AG20443 (cell line): Measurements from ENCODE around the gene FGF6.

ENCODE experiments used
- DNase-seq: peaks from one replicate; pipeline ENCODE4 v3.0.0; 2012; ENCODE audit warnings: low spot score, mixed read lengths

FGF6 gene

GRCh38 chr12:4447151-4447550, 1.5 kb upstream of the FGF6 start:
- DNase-seq: no peak

GRCh38 chr12:4446335-4446734, 720 bp upstream of the FGF6 start:
- no peak for DNase-seq

- no peak for DNase-seq
Measured at GRCh38 chr12:4444031-4444430, 1.6 kb downstream of the FGF6 start.

- peak; percentile 4 for DNase-seq
Measured at GRCh38 chr12:4443616-4444015, 2.0 kb downstream of the FGF6 start.

GRCh38 chr12:4441355-4442335, 4.0 kb downstream of the FGF6 start:
- peak; percentile 8 for DNase-seq

GRCh38 chr12:4440187-4440941, 5.3 kb downstream of the FGF6 start:
- DNase-seq: no peak

- DNase-seq: no peak
Measured at GRCh38 chr12:4439736-4440135, 5.9 kb downstream of the FGF6 start.

GRCh38 chr12:4438834-4439596, 6.6 kb downstream of the FGF6 start:
- no peak for DNase-seq

- no peak for DNase-seq
Measured at GRCh38 chr12:4435537-4435936, 10.1 kb downstream of the FGF6 start.

GRCh38 chr12:4434706-4435425, 10.7 kb downstream of the FGF6 start:
- no peak for DNase-seq

GRCh38 chr12:4434301-4434700, 11.3 kb downstream of the FGF6 start:
- no peak for DNase-seq

GRCh38 chr12:4433745-4434058, 11.9 kb downstream of the FGF6 start:
- DNase-seq: no peak

GRCh38 chr12:4432878-4433744, 12.5 kb downstream of the FGF6 start:
- DNase-seq: no peak

GRCh38 chr12:4431866-4432265, 13.7 kb downstream of the FGF6 start:
- DNase-seq: no peak

- DNase-seq: no peak
Measured at GRCh38 chr12:4431436-4431835, 14.2 kb downstream of the FGF6 start.

- DNase-seq: no peak
Measured at GRCh38 chr12:4424422-4424821, 21.2 kb downstream of the FGF6 start.

GRCh38 chr12:4423528-4424195, 22.0 kb downstream of the FGF6 start:
- DNase-seq: no peak

- DNase-seq: no peak
Measured at GRCh38 chr12:4422985-4423384, 22.6 kb downstream of the FGF6 start.

- DNase-seq: peak; percentile 61
Measured at GRCh38 chr12:4421590-4422031, 24.0 kb downstream of the FGF6 start.

- DNase-seq: no peak
Measured at GRCh38 chr12:4420138-4420670, 25.4 kb downstream of the FGF6 start.
